ENCODE measurements around the gene ATP2C2.
A peak's percentile ranks its signal among the peaks of the same experiment; 100 is the strongest.

The ATP2C2 gene

GRCh38 chr16:84459941-84460405 is 91.6 kb downstream of the ATP2C2 start:
- CTCF ChIA-PET = no interaction called here

GRCh38 chr16:84460406-84461028 is 92.2 kb downstream of the ATP2C2 start:
- no peak overlapping the region for H3K4me3 Mint-ChIP-seq
- H3K9me3 Mint-ChIP-seq = no peaks in the 10 kb centered on the region
- CTCF ChIA-PET = no interaction called here
- H3K4me1 Mint-ChIP-seq = peaks cover 11% of the 10 kb centered on the region
- H3K27me3 Mint-ChIP-seq = no peaks in the 10 kb centered on the region
- no peak for DNase-seq
- no peak overlapping the region for H3K27ac Mint-ChIP-seq
- peaks cover 37% of the 10 kb centered on the region for H3K36me3 Mint-ChIP-seq

More at GRCh38 chr16:84459941-84460405, 91.6 kb downstream of the ATP2C2 start:
- DNase-seq = no peak
- no peaks in the 10 kb centered on the region for H3K27me3 Mint-ChIP-seq
- H3K36me3 Mint-ChIP-seq = peaks cover 36% of the 10 kb centered on the region
- no peaks in the 10 kb centered on the region for H3K9me3 Mint-ChIP-seq
- no peak overlapping the region for H3K27ac Mint-ChIP-seq
- peaks cover 11% of the 10 kb centered on the region for H3K4me1 Mint-ChIP-seq
- H3K4me3 Mint-ChIP-seq = no peak overlapping the region

- Mint-ChIP-seq H3K4me3 (no peak overlapping the region), H3K9me3 (peaks cover 1% of the 10 kb centered on the region), H3K27ac (peak overlapping the region; percentile 71), H3K27me3 (no peaks in the 10 kb centered on the region), H3K36me3 (peaks cover 41% of the 10 kb centered on the region), H3K4me1 (peaks cover 11% of the 10 kb centered on the region)
- DNase-seq = no peak
- CTCF ChIA-PET = no interaction called here
Observed at GRCh38 chr16:84461029-84461412, 92.7 kb downstream of the ATP2C2 start.

GRCh38 chr16:84461413-84462295 is 93.3 kb downstream of the ATP2C2 start:
- H3K27ac Mint-ChIP-seq = no peak overlapping the region
- DNase-seq = no peak
- H3K27me3 Mint-ChIP-seq = no peaks in the 10 kb centered on the region
- peaks cover 11% of the 10 kb centered on the region for H3K4me1 Mint-ChIP-seq
- CTCF ChIA-PET = no interaction called here
- peaks cover 47% of the 10 kb centered on the region for H3K36me3 Mint-ChIP-seq
- peaks cover 6% of the 10 kb centered on the region for H3K9me3 Mint-ChIP-seq
- no peak overlapping the region for H3K4me3 Mint-ChIP-seq

- peaks cover 56% of the 10 kb centered on the region for H3K36me3 Mint-ChIP-seq
- H3K27me3 Mint-ChIP-seq = no peaks in the 10 kb centered on the region
- H3K27ac Mint-ChIP-seq = no peak overlapping the region
- CTCF ChIA-PET = no interaction called here
- H3K4me1 Mint-ChIP-seq = peaks cover 11% of the 10 kb centered on the region
- no peak overlapping the region for H3K4me3 Mint-ChIP-seq
- no peak for DNase-seq
- peaks cover 12% of the 10 kb centered on the region for H3K9me3 Mint-ChIP-seq
Observed at GRCh38 chr16:84462296-84463210, 94.2 kb downstream of the ATP2C2 start.

- H3K9me3 Mint-ChIP-seq = peaks cover 19% of the 10 kb centered on the region
- H3K4me3 Mint-ChIP-seq = no peak overlapping the region
- no peak for DNase-seq
- H3K36me3 Mint-ChIP-seq = peaks cover 63% of the 10 kb centered on the region
- CTCF ChIA-PET = no interaction called here
- peak overlapping the region; percentile 7 for H3K27ac Mint-ChIP-seq
- peaks cover 11% of the 10 kb centered on the region for H3K4me1 Mint-ChIP-seq
- H3K27me3 Mint-ChIP-seq = no peaks in the 10 kb centered on the region
Observed at GRCh38 chr16:84463221-84463620, 94.9 kb downstream of the ATP2C2 start.

- no peak overlapping the region for H3K4me3 Mint-ChIP-seq
- no peak for DNase-seq
- peaks cover 67% of the 10 kb centered on the region for H3K36me3 Mint-ChIP-seq
Observed at GRCh38 chr16:84464116-84464515, 95.8 kb downstream of the ATP2C2 start.

GRCh38 chr16:84465154-84465553 is 96.8 kb downstream of the ATP2C2 start:
- Mint-ChIP-seq H3K27me3 (no peaks in the 10 kb centered on the region), H3K4me1 (peaks cover 11% of the 10 kb centered on the region), H3K36me3 (peaks cover 64% of the 10 kb centered on the region), H3K27ac (no peak overlapping the region), H3K4me3 (no peak overlapping the region), H3K9me3 (peaks cover 20% of the 10 kb centered on the region)
- DNase-seq = no peak
- CTCF ChIA-PET = no interaction called here

More at GRCh38 chr16:84464116-84464515, 95.8 kb downstream of the ATP2C2 start:
- Mint-ChIP-seq H3K9me3 (peaks cover 20% of the 10 kb centered on the region), H3K27ac (no peak overlapping the region), H3K4me1 (peaks cover 11% of the 10 kb centered on the region), H3K27me3 (no peaks in the 10 kb centered on the region)
- CTCF ChIA-PET = no interaction called here

- CTCF ChIA-PET = no interaction called here
- Mint-ChIP-seq H3K4me3 (no peak overlapping the region), H3K27ac (no peak overlapping the region), H3K36me3 (peaks cover 58% of the 10 kb centered on the region), H3K27me3 (no peaks in the 10 kb centered on the region), H3K4me1 (peaks cover 1% of the 10 kb centered on the region), H3K9me3 (peaks cover 21% of the 10 kb centered on the region)
- no peak for DNase-seq
Observed at GRCh38 chr16:84466692-84467091, 98.4 kb downstream of the ATP2C2 start.

- Mint-ChIP-seq H3K27me3 (no peaks in the 10 kb centered on the region), H3K9me3 (peaks cover 26% of the 10 kb centered on the region), H3K36me3 (peaks cover 61% of the 10 kb centered on the region), H3K27ac (no peak overlapping the region), H3K4me1 (no peaks in the 10 kb centered on the region), H3K4me3 (no peak overlapping the region)
- no peak for DNase-seq
- CTCF ChIA-PET = no interaction called here
Observed at GRCh38 chr16:84467256-84467655, 98.9 kb downstream of the ATP2C2 start.

GRCh38 chr16:84467709-84468108 is 99.4 kb downstream of the ATP2C2 start:
- peaks cover 27% of the 10 kb centered on the region for H3K9me3 Mint-ChIP-seq
- no peaks in the 10 kb centered on the region for H3K27me3 Mint-ChIP-seq
- no peak overlapping the region for H3K4me3 Mint-ChIP-seq
- no peak for DNase-seq
- CTCF ChIA-PET = no interaction called here
- H3K4me1 Mint-ChIP-seq = no peaks in the 10 kb centered on the region
- peaks cover 60% of the 10 kb centered on the region for H3K36me3 Mint-ChIP-seq
- H3K27ac Mint-ChIP-seq = peak overlapping the region; percentile 28

- peaks cover 74% of the 10 kb centered on the region for H3K36me3 Mint-ChIP-seq
Observed at GRCh38 chr16:84471316-84471715, 103.0 kb downstream of the ATP2C2 start.

GRCh38 chr16:84471966-84472365 is 103.6 kb downstream of the ATP2C2 start:
- CTCF ChIA-PET = no interaction called here
- H3K4me1 Mint-ChIP-seq = peaks cover 9% of the 10 kb centered on the region
- H3K27me3 Mint-ChIP-seq = no peaks in the 10 kb centered on the region
- no peak overlapping the region for H3K4me3 Mint-ChIP-seq
- H3K9me3 Mint-ChIP-seq = peaks cover 27% of the 10 kb centered on the region
- peaks cover 71% of the 10 kb centered on the region for H3K36me3 Mint-ChIP-seq
- DNase-seq = no peak
- no peak overlapping the region for H3K27ac Mint-ChIP-seq

More at GRCh38 chr16:84471316-84471715, 103.0 kb downstream of the ATP2C2 start:
- no peak overlapping the region for H3K27ac Mint-ChIP-seq
- H3K9me3 Mint-ChIP-seq = peaks cover 32% of the 10 kb centered on the region
- CTCF ChIA-PET = no interaction called here
- peaks cover 9% of the 10 kb centered on the region for H3K4me1 Mint-ChIP-seq
- H3K27me3 Mint-ChIP-seq = no peaks in the 10 kb centered on the region
- no peak overlapping the region for H3K4me3 Mint-ChIP-seq
- no peak for DNase-seq

- DNase-seq = no peak
- Mint-ChIP-seq H3K9me3 (peaks cover 15% of the 10 kb centered on the region), H3K36me3 (peaks cover 60% of the 10 kb centered on the region), H3K4me3 (no peak overlapping the region), H3K4me1 (peaks cover 9% of the 10 kb centered on the region), H3K27me3 (no peaks in the 10 kb centered on the region), H3K27ac (no peak overlapping the region)
- CTCF ChIA-PET = no interaction called here
Observed at GRCh38 chr16:84475643-84476240, 107.4 kb downstream of the ATP2C2 start.

Data from activated naive CD4-positive, alpha-beta T cell treated with anti-CD3 and anti-CD28 coated beads, Interleukin-2, amount 10 ng/mL, durations not matched to agents 7 days and 5 days (primary cell).